ENCODE results near the gene AEN. TPM values are rescaled to one million over a fixed set of nuclear protein-coding genes. Genes with fewer than 3 reads are reported as not detected.
A peak's percentile ranks its signal among the peaks of the same experiment; 100 is the strongest.

Gene AEN
- total RNA-seq, 1 donor from 2014 or later, result 90.6 TPM

DNA sequence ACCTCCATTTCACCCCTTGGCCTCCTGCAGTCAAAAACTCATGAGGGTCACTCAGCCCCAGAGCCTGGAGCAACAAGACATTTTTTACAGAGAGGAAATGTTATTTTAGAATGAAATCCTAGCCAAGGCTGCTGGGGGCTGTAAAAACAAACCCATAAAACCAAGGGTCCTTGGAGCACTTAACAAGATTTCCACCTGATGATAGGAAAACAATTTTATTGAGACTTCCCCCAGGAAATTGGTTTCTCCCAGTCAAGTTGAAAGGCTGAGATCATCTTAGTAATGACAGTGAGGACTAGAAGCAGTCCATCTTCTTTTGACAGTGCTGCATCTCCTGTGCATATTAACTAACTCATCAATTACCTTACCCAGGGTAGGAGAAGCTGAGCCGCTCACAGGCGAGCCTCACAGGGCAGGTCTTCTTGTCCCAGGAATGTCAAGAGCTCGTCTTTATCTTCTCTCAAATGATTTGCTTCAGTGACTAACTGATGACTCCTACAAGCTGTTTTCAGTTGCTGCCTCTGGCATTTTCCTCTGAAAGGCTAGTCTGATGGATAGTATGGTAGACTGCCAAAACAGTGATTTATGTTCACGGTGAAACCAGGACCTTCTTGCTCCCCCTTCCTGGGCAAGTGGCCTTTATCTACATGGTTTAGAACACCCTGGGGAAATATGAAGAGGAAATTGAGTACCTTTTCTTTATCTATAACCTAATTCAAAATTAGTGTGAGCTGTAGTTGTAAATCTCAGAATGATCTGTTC lies 34.6 kb upstream of the AEN start:
- peak; percentile 23 for FAIRE-seq
- Histone ChIP-seq H4K20me1 (ENCODE audit: insufficient read depth, low read length) (no peaks in the 10 kb centered on the region), H3K9ac (ENCODE audit: low read length) (no peak overlapping the region), H3K36me3 (ENCODE audit: insufficient read depth, low read length) (no peaks in the 10 kb centered on the region), H3K9me3 (ENCODE audit: insufficient read depth, low read depth, low read length) (no peaks in the 10 kb centered on the region), H3K4me3 (ENCODE audit: insufficient read depth, low read depth, low read length) (no peak overlapping the region), H3K27ac (ENCODE audit: low read depth, low read length) (no peak overlapping the region), H3K4me2 (ENCODE audit: low read length) (no peak overlapping the region), H2AFZ (ENCODE audit: low read depth, low read length) (no peak overlapping the region), H3K4me1 (ENCODE audit: insufficient read depth, low read length) (no peaks in the 10 kb centered on the region), H3K27me3 (ENCODE audit: insufficient read depth, low read length) (no peaks in the 10 kb centered on the region), H3K79me2 (ENCODE audit: insufficient read depth, low read length) (no peaks in the 10 kb centered on the region)
- Mint-ChIP-seq H3K4me3 (ENCODE audit: unreplicated experiment) (no peak overlapping the region), H3K27me3 (ENCODE audit: low read depth, unreplicated experiment) (no peaks in the 10 kb centered on the region), H3K4me1 (ENCODE audit: low read depth, unreplicated experiment) (peaks cover 3% of the 10 kb centered on the region), H3K36me3 (ENCODE audit: low read depth, unreplicated experiment) (no peaks in the 10 kb centered on the region), H3K27ac (ENCODE audit: unreplicated experiment) (no peak overlapping the region), H3K9me3 (ENCODE audit: unreplicated experiment) (no peaks in the 10 kb centered on the region)
- DNase-seq (ENCODE audit: low read depth), result peak; percentile 34
- TF ChIP-seq, protein P1, sequence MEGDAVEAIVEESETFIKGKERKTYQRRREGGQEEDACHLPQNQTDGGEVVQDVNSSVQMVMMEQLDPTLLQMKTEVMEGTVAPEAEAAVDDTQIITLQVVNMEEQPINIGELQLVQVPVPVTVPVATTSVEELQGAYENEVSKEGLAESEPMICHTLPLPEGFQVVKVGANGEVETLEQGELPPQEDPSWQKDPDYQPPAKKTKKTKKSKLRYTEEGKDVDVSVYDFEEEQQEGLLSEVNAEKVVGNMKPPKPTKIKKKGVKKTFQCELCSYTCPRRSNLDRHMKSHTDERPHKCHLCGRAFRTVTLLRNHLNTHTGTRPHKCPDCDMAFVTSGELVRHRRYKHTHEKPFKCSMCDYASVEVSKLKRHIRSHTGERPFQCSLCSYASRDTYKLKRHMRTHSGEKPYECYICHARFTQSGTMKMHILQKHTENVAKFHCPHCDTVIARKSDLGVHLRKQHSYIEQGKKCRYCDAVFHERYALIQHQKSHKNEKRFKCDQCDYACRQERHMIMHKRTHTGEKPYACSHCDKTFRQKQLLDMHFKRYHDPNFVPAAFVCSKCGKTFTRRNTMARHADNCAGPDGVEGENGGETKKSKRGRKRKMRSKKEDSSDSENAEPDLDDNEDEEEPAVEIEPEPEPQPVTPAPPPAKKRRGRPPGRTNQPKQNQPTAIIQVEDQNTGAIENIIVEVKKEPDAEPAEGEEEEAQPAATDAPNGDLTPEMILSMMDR (IDR thresholded peaks at IDR 0.05; ENCODE audit: insufficient read depth, low read depth, low read length), result no peak
- TF ChIP-seq EZH2 (IDR thresholded peaks at IDR 0.05; ENCODE audit: insufficient read depth, low read length), result no peak

DNA sequence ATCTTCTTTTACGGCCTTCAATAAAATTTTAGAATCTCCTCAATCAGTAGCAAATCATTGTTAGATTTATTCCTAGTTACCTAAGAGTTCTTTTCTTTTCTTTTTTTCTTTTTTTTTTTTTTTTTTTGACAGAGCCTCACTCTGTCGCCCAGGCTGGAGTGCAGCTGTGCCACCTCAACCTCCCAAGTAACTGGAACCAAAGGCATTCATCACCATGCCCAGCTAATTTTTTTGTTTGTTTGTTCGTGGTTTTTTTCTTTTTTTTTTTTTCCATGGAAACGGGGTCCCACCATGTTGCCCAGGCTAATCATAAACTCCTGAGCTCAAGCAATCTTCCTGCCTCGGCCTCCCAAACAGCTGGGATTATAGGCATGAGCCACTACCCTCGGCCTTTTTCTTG lies 30.4 kb upstream of the AEN start:
- Mint-ChIP-seq H3K4me3 (ENCODE audit: unreplicated experiment) (no peak overlapping the region), H3K9me3 (ENCODE audit: unreplicated experiment) (no peaks in the 10 kb centered on the region), H3K36me3 (ENCODE audit: low read depth, unreplicated experiment) (no peaks in the 10 kb centered on the region), H3K27ac (ENCODE audit: unreplicated experiment) (no peak overlapping the region), H3K27me3 (ENCODE audit: low read depth, unreplicated experiment) (no peaks in the 10 kb centered on the region), H3K4me1 (ENCODE audit: low read depth, unreplicated experiment) (peaks cover 3% of the 10 kb centered on the region)
- no peak for TF ChIP-seq EZH2 (IDR thresholded peaks at IDR 0.05; ENCODE audit: insufficient read depth, low read length)
- H3K36me3 ChIP-seq (ENCODE audit: insufficient read depth, low read length), result no peaks in the 10 kb centered on the region
- no peak overlapping the region for H3K4me3 ChIP-seq (ENCODE audit: insufficient read depth, low read depth, low read length)
- no peak overlapping the region for H3K4me2 ChIP-seq (ENCODE audit: low read length)
- H2AFZ ChIP-seq (ENCODE audit: low read depth, low read length), result no peak overlapping the region
- peaks cover 3% of the 10 kb centered on the region for H3K27me3 ChIP-seq (ENCODE audit: insufficient read depth, low read length)
- FAIRE-seq (no peak), DNase-seq (ENCODE audit: low read depth) (no peak)
- H3K79me2 ChIP-seq (ENCODE audit: insufficient read depth, low read length), result no peaks in the 10 kb centered on the region
- H3K27ac ChIP-seq (ENCODE audit: low read depth, low read length), result no peak overlapping the region
- no peaks in the 10 kb centered on the region for H4K20me1 ChIP-seq (ENCODE audit: insufficient read depth, low read length)
- no peaks in the 10 kb centered on the region for H3K9me3 ChIP-seq (ENCODE audit: insufficient read depth, low read depth, low read length)
- H3K4me1 ChIP-seq (ENCODE audit: insufficient read depth, low read length), result no peaks in the 10 kb centered on the region
- H3K9ac ChIP-seq (ENCODE audit: low read length), result no peak overlapping the region

DNA sequence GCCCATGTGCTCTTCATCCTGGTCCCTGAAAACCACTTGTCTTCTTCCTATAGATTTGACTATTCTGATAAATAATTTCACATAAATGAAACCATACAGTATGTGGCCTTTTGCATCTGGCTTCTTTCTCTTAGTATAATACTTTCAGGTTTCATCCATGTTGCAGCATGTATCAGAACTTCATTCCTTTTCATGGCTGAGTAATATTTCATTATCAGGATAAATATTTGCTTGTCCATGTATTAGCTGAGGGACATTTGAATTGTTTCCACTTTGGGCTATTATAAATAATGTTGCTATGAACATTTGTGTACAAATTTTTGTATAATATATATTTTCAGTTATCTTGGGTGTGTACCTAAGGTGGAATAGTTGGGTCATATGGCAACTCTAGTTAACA lies 29.8 kb upstream of the AEN start:
- Histone ChIP-seq H3K27me3 (ENCODE audit: insufficient read depth, low read length) (peaks cover 3% of the 10 kb centered on the region), H3K27ac (ENCODE audit: low read depth, low read length) (no peak overlapping the region), H3K36me3 (ENCODE audit: insufficient read depth, low read length) (no peaks in the 10 kb centered on the region), H3K9me3 (ENCODE audit: insufficient read depth, low read depth, low read length) (no peaks in the 10 kb centered on the region), H3K4me2 (ENCODE audit: low read length) (no peak overlapping the region), H4K20me1 (ENCODE audit: insufficient read depth, low read length) (no peaks in the 10 kb centered on the region), H2AFZ (ENCODE audit: low read depth, low read length) (no peak overlapping the region), H3K9ac (ENCODE audit: low read length) (no peak overlapping the region), H3K4me3 (ENCODE audit: insufficient read depth, low read depth, low read length) (no peak overlapping the region), H3K79me2 (ENCODE audit: insufficient read depth, low read length) (no peaks in the 10 kb centered on the region), H3K4me1 (ENCODE audit: insufficient read depth, low read length) (no peaks in the 10 kb centered on the region)
- FAIRE-seq, result no peak
- Mint-ChIP-seq H3K4me3 (ENCODE audit: unreplicated experiment) (no peak overlapping the region), H3K27ac (ENCODE audit: unreplicated experiment) (no peak overlapping the region), H3K27me3 (ENCODE audit: low read depth, unreplicated experiment) (no peaks in the 10 kb centered on the region), H3K9me3 (ENCODE audit: unreplicated experiment) (no peaks in the 10 kb centered on the region), H3K4me1 (ENCODE audit: low read depth, unreplicated experiment) (peaks cover 3% of the 10 kb centered on the region), H3K36me3 (ENCODE audit: low read depth, unreplicated experiment) (no peaks in the 10 kb centered on the region)
- no peak for DNase-seq (ENCODE audit: low read depth)
- no peak for TF ChIP-seq EZH2 (IDR thresholded peaks at IDR 0.05; ENCODE audit: insufficient read depth, low read length)

All from astrocyte (in vitro differentiated cells and primary cell).